HCT116 (cell line): ENCODE results near the gene UNC5C. TPM values are rescaled to one million over a fixed set of nuclear protein-coding genes. Genes with fewer than 3 reads are reported as not detected.

Source experiments
- ATAC-seq: fragments of 200-7000 bp; cut with Tn5 transposase; 2 replicates; pipeline ENCODE4 v1.9.1; 2020; ENCODE audit warnings: mild to moderate bottlenecking, moderate library complexity
- BruUV-seq: library from RNA; stranded (reverse); fragments of 400-500 nt; replicated peaks from 2 replicates; lab custom pipeline; 2021; lab: Mats Ljungman, UMichigan
- CTCF ChIA-PET: fragments of 300-600 bp; sonication (Branson Sonifier 250); formaldehyde crosslinking; loops from one replicate; lab custom pipeline; 2021; ENCODE audit warnings: antibody characterized with exemption; lab: Charles Lee
- POLR2A ChIA-PET: fragments of 300-600, 350-600 bp; sonication (Branson Sonifier 250); formaldehyde crosslinking; loops from one replicate; lab custom pipeline; 2021; ENCODE audit warnings: antibody characterized with exemption; lab: Charles Lee
- RAD21 ChIA-PET, 2 experiments: fragments of 300-600 bp; sonication (Branson Sonifier 250); formaldehyde crosslinking; loops; one replicate each; lab custom pipeline; 2023; ENCODE audit warnings: low total read pairs in 2 of 2; ENCODE audit not compliant: uncharacterized antibody in 2 of 2, unreplicated experiment in 2 of 2, low non-redundant PET in 1 of 2; lab: Charles Lee
- DNase-seq: peaks from one replicate; pipeline ENCODE4 v3.0.0-alpha.2; 2010; ENCODE audit warnings: low read depth, low spot score
- H2AFZ ChIP-seq: fragments of 200-600 bp; shearing (Covaris generic), sonication (generic); 2 replicates; pipeline ENCODE4 v1.6.1; 2017; ENCODE audit warnings: low read depth, mixed run types, mixed read lengths, antibody characterized with exemption, low read length; ENCODE audit not compliant: poor library complexity, severe bottlenecking
- H3K27ac ChIP-seq: 2 replicates; pipeline ENCODE4 v1.5.1; 2012; ENCODE audit warnings: low read depth, low read length
- H3K27me3 ChIP-seq: fragments of 200-600 bp; sonication (generic); 2 replicates; pipeline ENCODE4 v1.6.1; 2016; ENCODE audit warnings: mixed run types, low read length, mixed read lengths; ENCODE audit not compliant: insufficient read depth
- H3K36me3 ChIP-seq, 2 experiments: fragments of 200-500 bp in 1 of 2; fragments of 200-600 bp in 1 of 2; sonication (Bioruptor generic) in 1 of 2; sonication (generic) in 1 of 2; 2 replicates each; pipeline versions ENCODE4 v1.5.1 to v1.6.1; 2014 to 2016; ENCODE audit warnings: low read length in 2 of 2, inconsistent platforms in 1 of 2, mixed read lengths in 1 of 2, mixed run types in 1 of 2; ENCODE audit not compliant: insufficient read depth in 2 of 2, control insufficient read depth in 1 of 2
- H3K4me1 ChIP-seq, 2 experiments: fragments of 200-600 bp in 1 of 2; sonication (generic) in 1 of 2; 2 replicates each; pipeline versions ENCODE4 v1.5.1 to v1.6.1; 2012 to 2017; ENCODE audit warnings: low read length in 2 of 2, inconsistent platforms in 1 of 2, mild to moderate bottlenecking in 1 of 2, mixed read lengths in 1 of 2, mixed run types in 1 of 2, moderate library complexity in 1 of 2; ENCODE audit not compliant: insufficient read depth in 2 of 2, control insufficient read depth in 1 of 2
- H3K4me2 ChIP-seq: fragments of 200-600 bp; sonication (generic); 2 replicates; pipeline ENCODE4 v1.6.1; 2017; ENCODE audit warnings: mixed run types, low read length, mixed read lengths
- H3K4me3 ChIP-seq, 2 experiments: fragments of 200-600 bp in 1 of 2; sonication (generic) in 1 of 2; replicated peaks in 1 of 2; 2 replicates each; pipeline ENCODE4 v1.5.1; 2011 to 2016; ENCODE audit warnings: low read length in 2 of 2, control low read depth in 1 of 2, low read depth in 1 of 2, mild to moderate bottlenecking in 1 of 2, mixed read lengths in 1 of 2, mixed run types in 1 of 2
- H3K79me2 ChIP-seq: fragments of 200-600 bp; sonication (generic); 2 replicates; pipeline ENCODE4 v1.6.1; 2017; ENCODE audit warnings: mild to moderate bottlenecking, mixed run types, low read length, moderate library complexity, mixed read lengths; ENCODE audit not compliant: insufficient read depth
- H3K9ac ChIP-seq: fragments of 200-600 bp; sonication (generic); 2 replicates; pipeline ENCODE4 v1.6.1; 2016; ENCODE audit warnings: low read length, mixed read lengths
- H3K9me2 ChIP-seq: fragments of 200-600 bp; sonication (generic), shearing (Covaris generic); 2 replicates; pipeline ENCODE4 v1.6.1; 2017; ENCODE audit warnings: mixed run types, mild to moderate bottlenecking, moderate library complexity; ENCODE audit not compliant: insufficient read depth
- H3K9me3 ChIP-seq, 2 experiments: fragments of 200-500 bp in 1 of 2; fragments of 200-600 bp in 1 of 2; sonication (Bioruptor generic) in 1 of 2; sonication (generic) in 1 of 2; 2 replicates each; pipeline ENCODE4 v1.6.1; 2014 to 2017; ENCODE audit warnings: low read length in 2 of 2, mixed read lengths in 2 of 2, inconsistent platforms in 1 of 2, low read depth in 1 of 2, mild to moderate bottlenecking in 1 of 2, mixed run types in 1 of 2, moderate library complexity in 1 of 2; ENCODE audit not compliant: control insufficient read depth in 1 of 2, insufficient read depth in 1 of 2
- H4K20me1 ChIP-seq: fragments of 200-600 bp; sonication (generic), shearing (Covaris generic); 2 replicates; pipeline ENCODE4 v1.6.1; 2017; ENCODE audit warnings: mixed run types, mild to moderate bottlenecking, moderate library complexity; ENCODE audit not compliant: insufficient read depth
- CBX3 ChIP-seq: IDR thresholded peaks from 2 replicates; pipeline ENCODE4 v1.6.1; 2012; ENCODE audit warnings: low read depth
- CEBPB ChIP-seq: IDR thresholded peaks from 2 replicates; pipeline ENCODE4 v1.6.1; 2012; ENCODE audit warnings: low read depth
- EZH2 ChIP-seq: fragments of 200-600 bp; sonication (generic); IDR thresholded peaks from 2 replicates; pipeline ENCODE4 v1.6.1; 2017; ENCODE audit warnings: antibody characterized with exemption, mixed run types
- EZH2phosphoT487 ChIP-seq: fragments of 200-600 bp; IDR thresholded peaks from 2 replicates; pipeline ENCODE4 v1.6.1; 2018; ENCODE audit warnings: antibody characterized with exemption, borderline replicate concordance
- JUND ChIP-seq: IDR thresholded peaks from 2 replicates; pipeline ENCODE4 v1.6.1; 2012
- POLR2A ChIP-seq: IDR thresholded peaks from 2 replicates; pipeline ENCODE4 v1.7.0; 2011; ENCODE audit warnings: borderline replicate concordance; ENCODE audit not compliant: insufficient read depth, insufficient read length; ENCODE audit errors: extremely low read depth
- POLR2AphosphoS5 ChIP-seq: IDR thresholded peaks from 2 replicates; pipeline ENCODE4 v1.6.1; 2011; ENCODE audit warnings: mild to moderate bottlenecking, low read depth, low read length, moderate library complexity
- RAD21 ChIP-seq: IDR thresholded peaks from 2 replicates; pipeline ENCODE4 v1.6.1; 2012; ENCODE audit warnings: low read depth, mild to moderate bottlenecking
- SIN3A ChIP-seq: IDR thresholded peaks from 2 replicates; pipeline ENCODE4 v1.6.1; 2012; ENCODE audit warnings: low read depth
- SP1 ChIP-seq: IDR thresholded peaks from 2 replicates; pipeline ENCODE4 v1.6.1; 2012; ENCODE audit warnings: low read depth
- SRF ChIP-seq: IDR thresholded peaks from 2 replicates; pipeline ENCODE4 v1.6.1; 2012; ENCODE audit warnings: low read depth
- ZFX ChIP-seq: fragments of 450-650 bp; IDR thresholded peaks from 2 replicates; pipeline ENCODE4 v1.6.1; 2017
- ZNF274 ChIP-seq: fragments of 200-500 bp; sonication (Bioruptor generic); IDR thresholded peaks from 2 replicates; pipeline ENCODE4 v1.6.1; 2014; ENCODE audit warnings: mild to moderate bottlenecking, low read depth, low read length, inconsistent platforms
- intact Hi-C: fragments of 100-400 bp; cut with micrococcal nuclease; formaldehyde crosslinking; loops from 2 replicates; pipeline ENCODE4 v1.10.0; 2022
- total RNA-seq: library from RNA; stranded (reverse); gene quantifications from one replicate; pipeline ENCODE4 v1.2.1, GENCODE V29; 2021; ENCODE audit not compliant: unreplicated experiment
- TF ChIP-seq, protein P1 (sequence below): IDR thresholded peaks from 2 replicates; pipeline ENCODE4 v1.6.1; 2012
- TF ChIP-seq, protein P2 (sequence below): IDR thresholded peaks from 2 replicates; pipeline ENCODE4 v1.6.1; 2011; ENCODE audit warnings: mild to moderate bottlenecking, low read length, moderate library complexity; ENCODE audit not compliant: insufficient replicate concordance; ENCODE audit errors: extremely low read depth

The UNC5C gene
- total RNA-seq, 1 experiment from 2014 or later: not detected

DNA sequence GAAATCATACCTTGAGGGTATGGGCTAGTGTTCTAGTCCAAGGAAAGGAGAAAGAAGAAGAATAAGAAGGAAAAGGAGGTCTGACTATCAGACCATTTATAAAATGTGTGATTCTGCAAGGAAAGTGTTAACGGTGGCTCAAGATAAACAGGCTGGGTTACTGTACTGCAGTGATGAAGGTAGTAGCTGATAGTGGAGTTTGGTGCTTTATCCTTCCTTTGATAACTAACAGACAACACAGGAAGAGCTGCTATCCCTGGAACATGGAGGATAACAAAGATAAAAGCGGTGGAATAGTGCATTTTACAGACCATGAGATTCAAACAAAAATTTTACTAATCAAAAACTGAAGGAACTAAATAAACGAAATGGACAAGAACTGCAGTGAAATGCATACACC lies 2.6 kb downstream of the UNC5C start:
- intact Hi-C loops: no loop called here
- Histone ChIP-seq H2AFZ (no peak overlapping the region), H3K9me2 (no peaks in the 10 kb centered on the region), H3K4me3 (no peak overlapping the region), H3K4me1 (no peaks in the 10 kb centered on the region), H3K9ac (no peak overlapping the region), H3K4me2 (no peak overlapping the region), H3K79me2 (no peaks in the 10 kb centered on the region), H3K27ac (no peak overlapping the region), H3K9me3 (no peaks in the 10 kb centered on the region), H3K36me3 (no peaks in the 10 kb centered on the region), H4K20me1 (no peaks in the 10 kb centered on the region), H3K27me3 (no peaks in the 10 kb centered on the region)
- TF ChIP-seq EZH2phosphoT487: no peak
- no peak for TF ChIP-seq SP1
- no peak for TF ChIP-seq ZNF274
- TF ChIP-seq EZH2: no peak
- TF ChIP-seq POLR2A: no peak
- no peak for TF ChIP-seq ZFX
- no peak for TF ChIP-seq CBX3
- no peak for TF ChIP-seq RAD21
- no peak for TF ChIP-seq CEBPB
- TF ChIP-seq SRF: no peak
- no peak for TF ChIP-seq JUND
- no peak for TF ChIP-seq SIN3A
- TF ChIP-seq, protein P1, sequence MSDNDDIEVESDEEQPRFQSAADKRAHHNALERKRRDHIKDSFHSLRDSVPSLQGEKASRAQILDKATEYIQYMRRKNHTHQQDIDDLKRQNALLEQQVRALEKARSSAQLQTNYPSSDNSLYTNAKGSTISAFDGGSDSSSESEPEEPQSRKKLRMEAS: no peak
- TF ChIP-seq, protein P2, sequence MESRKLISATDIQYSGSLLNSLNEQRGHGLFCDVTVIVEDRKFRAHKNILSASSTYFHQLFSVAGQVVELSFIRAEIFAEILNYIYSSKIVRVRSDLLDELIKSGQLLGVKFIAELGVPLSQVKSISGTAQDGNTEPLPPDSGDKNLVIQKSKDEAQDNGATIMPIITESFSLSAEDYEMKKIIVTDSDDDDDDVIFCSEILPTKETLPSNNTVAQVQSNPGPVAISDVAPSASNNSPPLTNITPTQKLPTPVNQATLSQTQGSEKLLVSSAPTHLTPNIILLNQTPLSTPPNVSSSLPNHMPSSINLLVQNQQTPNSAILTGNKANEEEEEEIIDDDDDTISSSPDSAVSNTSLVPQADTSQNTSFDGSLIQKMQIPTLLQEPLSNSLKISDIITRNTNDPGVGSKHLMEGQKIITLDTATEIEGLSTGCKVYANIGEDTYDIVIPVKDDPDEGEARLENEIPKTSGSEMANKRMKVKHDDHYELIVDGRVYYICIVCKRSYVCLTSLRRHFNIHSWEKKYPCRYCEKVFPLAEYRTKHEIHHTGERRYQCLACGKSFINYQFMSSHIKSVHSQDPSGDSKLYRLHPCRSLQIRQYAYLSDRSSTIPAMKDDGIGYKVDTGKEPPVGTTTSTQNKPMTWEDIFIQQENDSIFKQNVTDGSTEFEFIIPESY: no peak
- TF ChIP-seq POLR2AphosphoS5: no peak
- ATAC-seq: no peak
- ChIA-PET CTCF (no interaction called here), POLR2A (no interaction called here), RAD21 (no interaction called here)
- no peak for DNase-seq
- BruUV-seq: no TSS peak
